Stimulated activated naive CD8-positive, alpha-beta T cell treated with anti-CD3 and anti-CD28 coated beads, Interleukin-15, amount 100 ng/mL, for 72 hours (primary cell): ENCODE data around the gene FAM167B.

Experiments
- ATAC-seq: fragments of 150-1000 bp; cut with Tn5 transposase; 2 replicates; pipeline ENCODE4 v1.10.0; 2021; ENCODE audit warnings: mild to moderate bottlenecking, moderate library complexity
- DNase-seq, 2 donors: peaks; one replicate each; pipeline ENCODE4 v3.0.0; 2021 to 2022
- H3K27ac Mint-ChIP-seq, 2 donors: one replicate each; pipeline ENCODE4 v1.8.0; 2022; ENCODE audit warnings: mild to moderate bottlenecking in 2 of 2, mixed read lengths in 2 of 2, moderate library complexity in 2 of 2
- H3K27me3 Mint-ChIP-seq: one replicate; pipeline ENCODE4 v1.8.0; 2022; ENCODE audit warnings: mixed read lengths
- H3K4me1 Mint-ChIP-seq: one replicate; pipeline ENCODE4 v1.8.0; 2022; ENCODE audit warnings: mild to moderate bottlenecking, mixed read lengths
- H3K4me3 Mint-ChIP-seq, 2 donors: one replicate each; pipeline ENCODE4 v1.8.0; 2022; ENCODE audit warnings: mild to moderate bottlenecking in 2 of 2, mixed read lengths in 2 of 2, moderate library complexity in 1 of 2
- H3K9me3 Mint-ChIP-seq, 2 donors: one replicate each; pipeline ENCODE4 v1.8.0; 2022; ENCODE audit warnings: mixed read lengths in 2 of 2

Gene FAM167B

GRCh38 chr1:32246888-32247273, at the start of gene FAM167B:
FAM167B (plus strand) TSS chr1:32247222; CDS start chr1:32247422, 200 bp downstream.
- ATAC-seq (no peak), DNase-seq (no peak)
- H3K4me3 Mint-ChIP-seq, result peak within 1 kb of the TSS; percentile 57 to 98
- H3K27ac Mint-ChIP-seq, result peak within 1 kb of the TSS; percentile 30 to 88
- H3K4me1 Mint-ChIP-seq, result peaks cover 65% of the 10 kb centered on the region
- H3K9me3 Mint-ChIP-seq, result no peaks in the 10 kb centered on the region
- no peaks in the 10 kb centered on the region for H3K27me3 Mint-ChIP-seq

GRCh38 chr1:32197837-32198236, 49.2 kb upstream of the FAM167B start:
- ATAC-seq (no peak), DNase-seq (no peak)
- no peaks in the 10 kb centered on the region for H3K27me3 Mint-ChIP-seq
- H3K4me1 Mint-ChIP-seq, result peaks cover 93% of the 10 kb centered on the region
- no peak overlapping the region for H3K4me3 Mint-ChIP-seq
- no peak overlapping the region for H3K27ac Mint-ChIP-seq
- H3K9me3 Mint-ChIP-seq, result no peaks in the 10 kb centered on the region

- ATAC-seq, result no peak
- no peaks in the 10 kb centered on the region for H3K27me3 Mint-ChIP-seq
- peaks cover 93% of the 10 kb centered on the region for H3K4me1 Mint-ChIP-seq
- no peak for DNase-seq
- no peak overlapping the region for H3K27ac Mint-ChIP-seq
- H3K4me3 Mint-ChIP-seq, result peak overlapping the region; percentile 22 to 77
- no peaks in the 10 kb centered on the region for H3K9me3 Mint-ChIP-seq
These were observed 48.6 kb upstream of the FAM167B start for GRCh38 chr1:32198237-32199042.

GRCh38 chr1:32199043-32199716, 47.8 kb upstream of the FAM167B start:
- Mint-ChIP-seq H3K4me3 (peak overlapping the region; percentile 77 to 92), H3K4me1 (peaks cover 93% of the 10 kb centered on the region), H3K27ac (peak overlapping the region; percentile 6 to 16), H3K27me3 (no peaks in the 10 kb centered on the region), H3K9me3 (no peaks in the 10 kb centered on the region)
- ATAC-seq (no peak), DNase-seq (no peak)

GRCh38 chr1:32199717-32200072, 47.3 kb upstream of the FAM167B start:
- Mint-ChIP-seq H3K27me3 (no peaks in the 10 kb centered on the region), H3K27ac (no peak overlapping the region), H3K4me3 (peak overlapping the region; percentile 77 to 92), H3K4me1 (peaks cover 93% of the 10 kb centered on the region), H3K9me3 (no peaks in the 10 kb centered on the region)
- no peak for DNase-seq
- no peak for ATAC-seq

GRCh38 chr1:32200226-32201010, 46.6 kb upstream of the FAM167B start, which contains the start of gene CCDC28B:
CCDC28B (plus strand) TSS chr1:32200595; CDS start chr1:32201936, 1,341 bp downstream.
- peak within 1 kb of the TSS; percentile 77 to 92 for H3K4me3 Mint-ChIP-seq
- H3K9me3 Mint-ChIP-seq, result no peaks in the 10 kb centered on the region
- peaks cover 93% of the 10 kb centered on the region for H3K4me1 Mint-ChIP-seq
- peak within 1 kb of the TSS; percentile 90 to 93 for H3K27ac Mint-ChIP-seq
- DNase-seq (peak; percentile 56 to 58), ATAC-seq (peak; percentile 55)
- H3K27me3 Mint-ChIP-seq, result no peaks in the 10 kb centered on the region

- Mint-ChIP-seq H3K9me3 (no peaks in the 10 kb centered on the region), H3K27me3 (no peaks in the 10 kb centered on the region), H3K4me1 (peaks cover 91% of the 10 kb centered on the region), H3K27ac (peak overlapping the region; percentile 77 to 90), H3K4me3 (peak overlapping the region; percentile 77 to 92)
- DNase-seq (peak; percentile 67 to 83), ATAC-seq (peak; percentile 68)
These were observed 45.8 kb upstream of the FAM167B start for GRCh38 chr1:32201011-32201855.

- ATAC-seq, result no peak
- peak overlapping the region in 1 of 2 donors; percentile 49 for H3K27ac Mint-ChIP-seq
- no peaks in the 10 kb centered on the region for H3K9me3 Mint-ChIP-seq
- peak overlapping the region; percentile 95 to 98 for H3K4me3 Mint-ChIP-seq
- no peak for DNase-seq
- H3K4me1 Mint-ChIP-seq, result peaks cover 84% of the 10 kb centered on the region
- no peaks in the 10 kb centered on the region for H3K27me3 Mint-ChIP-seq
These were observed 42.1 kb upstream of the FAM167B start for GRCh38 chr1:32204943-32205361.

GRCh38 chr1:32205401-32206370, 41.3 kb upstream of the FAM167B start, which contains the start of gene IQCC:
IQCC (plus strand) TSS chr1:32205671; CDS start chr1:32205682, 11 bp downstream.
- ATAC-seq (peak; percentile 76), DNase-seq (peak; percentile 80 to 85)
- Mint-ChIP-seq H3K4me1 (peaks cover 77% of the 10 kb centered on the region), H3K27me3 (no peaks in the 10 kb centered on the region), H3K4me3 (peak within 1 kb of the TSS; percentile 95 to 98), H3K9me3 (no peaks in the 10 kb centered on the region), H3K27ac (peak within 1 kb of the TSS; percentile 91 to 95)

- ATAC-seq, result no peak
- no peaks in the 10 kb centered on the region for H3K9me3 Mint-ChIP-seq
- H3K4me1 Mint-ChIP-seq, result peaks cover 69% of the 10 kb centered on the region
- no peak overlapping the region for H3K27ac Mint-ChIP-seq
- H3K27me3 Mint-ChIP-seq, result no peaks in the 10 kb centered on the region
- H3K4me3 Mint-ChIP-seq, result no peak overlapping the region
- DNase-seq, result no peak
These were observed 38.6 kb upstream of the FAM167B start for GRCh38 chr1:32208469-32208868.

GRCh38 chr1:32208891-32209328, 38.1 kb upstream of the FAM167B start, which contains the start of gene DCDC2B:
DCDC2B (plus strand) TSS chr1:32209089; CDS start chr1:32209094, 5 bp downstream.
- no peak for DNase-seq
- H3K9me3 Mint-ChIP-seq, result no peaks in the 10 kb centered on the region

GRCh38 chr1:32215629-32216480, 31.2 kb upstream of the FAM167B start:
- H3K9me3 Mint-ChIP-seq, result no peaks in the 10 kb centered on the region
- H3K4me3 Mint-ChIP-seq, result no peak overlapping the region
- peak overlapping the region in 1 of 2 donors; percentile 21 for H3K27ac Mint-ChIP-seq
- DNase-seq, result peak in 1 of 2 donors; percentile 55
- peak; percentile 87 for ATAC-seq
- no peaks in the 10 kb centered on the region for H3K27me3 Mint-ChIP-seq
- peaks cover 41% of the 10 kb centered on the region for H3K4me1 Mint-ChIP-seq

More at GRCh38 chr1:32208891-32209328, 38.1 kb upstream of the FAM167B start, which contains the start of gene DCDC2B:
- no peaks in the 10 kb centered on the region for H3K27me3 Mint-ChIP-seq
- peaks cover 65% of the 10 kb centered on the region for H3K4me1 Mint-ChIP-seq
- no peak within 1 kb of the TSS for H3K4me3 Mint-ChIP-seq
- no peak within 1 kb of the TSS for H3K27ac Mint-ChIP-seq
- ATAC-seq, result no peak

- ATAC-seq, result no peak
- Mint-ChIP-seq H3K4me1 (peaks cover 42% of the 10 kb centered on the region), H3K4me3 (no peak overlapping the region), H3K27me3 (no peaks in the 10 kb centered on the region), H3K9me3 (no peaks in the 10 kb centered on the region), H3K27ac (no peak overlapping the region)
- DNase-seq, result no peak
These were observed 30.5 kb upstream of the FAM167B start for GRCh38 chr1:32216566-32216965.
